LNCaP clone FGC (cell line): ENCODE data around the gene TAF8.

Source experiments
- DNase-seq: peaks from one replicate; pipeline ENCODE4 v3.0.0-alpha.2; 2011; ENCODE audit warnings: low read depth
- H3K4me3 ChIP-seq: 2 replicates; pipeline ENCODE4 v1.5.1; 2011; ENCODE audit warnings: mild to moderate bottlenecking, low read depth, low read length, control low read depth
- TF ChIP-seq, protein P1 (sequence below): IDR thresholded peaks from 2 replicates; pipeline ENCODE4 v1.5.1; 2012; ENCODE audit warnings: mild to moderate bottlenecking; ENCODE audit not compliant: control insufficient read depth, insufficient read depth; ENCODE audit errors: extremely low read depth

Gene TAF8

DNA sequence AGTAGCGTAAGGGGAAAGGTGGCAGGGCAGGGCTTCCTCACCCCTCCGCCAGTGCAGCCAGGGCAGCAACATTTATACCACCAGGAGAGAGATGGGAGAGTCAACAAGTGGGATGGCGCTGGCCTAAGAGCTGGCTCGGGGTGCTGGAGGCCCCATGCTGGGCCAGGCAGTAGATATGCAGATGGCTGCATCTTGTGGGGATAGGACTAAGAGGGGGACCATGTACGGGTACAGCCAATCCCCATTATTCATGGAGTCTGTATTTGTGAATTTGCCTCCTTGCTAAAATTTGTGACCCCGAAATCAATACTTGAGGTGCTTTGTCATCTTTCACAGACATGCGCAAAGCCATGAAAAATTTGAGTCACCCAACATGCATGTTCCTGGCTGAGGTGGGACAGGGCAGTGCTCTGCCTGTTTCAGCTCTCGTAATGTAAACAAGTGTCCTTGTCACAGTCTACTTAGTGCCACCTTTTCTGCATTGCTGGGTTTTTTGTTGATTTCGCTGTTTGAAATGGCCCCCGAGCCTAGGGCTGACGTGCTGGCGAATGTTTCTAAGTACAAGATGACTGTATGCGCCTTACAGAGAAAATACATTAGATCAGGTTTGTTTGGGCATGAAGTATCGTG lies 27.5 kb upstream of the TAF8 start:
- TF ChIP-seq, protein P1, sequence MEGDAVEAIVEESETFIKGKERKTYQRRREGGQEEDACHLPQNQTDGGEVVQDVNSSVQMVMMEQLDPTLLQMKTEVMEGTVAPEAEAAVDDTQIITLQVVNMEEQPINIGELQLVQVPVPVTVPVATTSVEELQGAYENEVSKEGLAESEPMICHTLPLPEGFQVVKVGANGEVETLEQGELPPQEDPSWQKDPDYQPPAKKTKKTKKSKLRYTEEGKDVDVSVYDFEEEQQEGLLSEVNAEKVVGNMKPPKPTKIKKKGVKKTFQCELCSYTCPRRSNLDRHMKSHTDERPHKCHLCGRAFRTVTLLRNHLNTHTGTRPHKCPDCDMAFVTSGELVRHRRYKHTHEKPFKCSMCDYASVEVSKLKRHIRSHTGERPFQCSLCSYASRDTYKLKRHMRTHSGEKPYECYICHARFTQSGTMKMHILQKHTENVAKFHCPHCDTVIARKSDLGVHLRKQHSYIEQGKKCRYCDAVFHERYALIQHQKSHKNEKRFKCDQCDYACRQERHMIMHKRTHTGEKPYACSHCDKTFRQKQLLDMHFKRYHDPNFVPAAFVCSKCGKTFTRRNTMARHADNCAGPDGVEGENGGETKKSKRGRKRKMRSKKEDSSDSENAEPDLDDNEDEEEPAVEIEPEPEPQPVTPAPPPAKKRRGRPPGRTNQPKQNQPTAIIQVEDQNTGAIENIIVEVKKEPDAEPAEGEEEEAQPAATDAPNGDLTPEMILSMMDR = no peak
- H3K4me3 ChIP-seq = no peak overlapping the region
- DNase-seq = no peak

DNA sequence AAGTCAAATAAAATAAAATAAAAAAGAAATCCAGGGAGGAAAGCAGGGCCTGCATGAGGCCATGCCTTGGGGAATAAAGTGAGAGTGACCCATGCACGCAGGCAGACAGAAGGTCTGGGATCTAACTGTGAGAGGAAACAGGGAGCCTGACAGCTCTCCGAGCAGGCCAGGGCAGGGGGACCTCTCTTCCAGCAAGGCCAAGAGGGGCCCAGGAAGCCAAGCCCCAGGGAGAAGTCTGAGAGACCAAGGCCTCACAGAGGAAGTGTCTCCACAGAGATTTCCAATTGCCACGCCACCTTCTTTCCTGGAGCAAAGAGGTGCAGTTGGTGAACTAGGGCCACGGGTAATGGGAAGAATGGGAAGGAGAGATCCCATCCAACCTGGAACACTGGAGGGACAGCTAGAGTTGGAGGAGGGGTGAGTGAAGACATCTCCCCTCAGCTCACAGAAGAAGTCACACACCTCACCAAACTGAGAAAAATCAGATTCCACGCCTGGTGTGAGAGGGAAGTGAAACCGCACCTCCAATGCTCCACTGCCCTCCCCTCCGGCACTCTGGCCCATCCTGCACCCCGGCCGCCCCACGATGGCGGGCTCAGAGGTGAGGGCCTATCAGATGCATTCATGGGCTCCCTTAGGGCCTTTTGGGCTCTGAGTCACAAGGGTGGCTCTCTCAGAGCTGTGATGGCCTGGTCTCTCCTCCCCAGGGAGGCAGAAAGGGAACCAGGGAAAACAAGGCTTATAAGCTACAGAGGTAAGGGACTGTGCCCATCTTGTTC lies 25.1 kb upstream of the TAF8 start:
- DNase-seq = no peak
- TF ChIP-seq, protein P1 = no peak
- no peak overlapping the region for H3K4me3 ChIP-seq

DNA sequence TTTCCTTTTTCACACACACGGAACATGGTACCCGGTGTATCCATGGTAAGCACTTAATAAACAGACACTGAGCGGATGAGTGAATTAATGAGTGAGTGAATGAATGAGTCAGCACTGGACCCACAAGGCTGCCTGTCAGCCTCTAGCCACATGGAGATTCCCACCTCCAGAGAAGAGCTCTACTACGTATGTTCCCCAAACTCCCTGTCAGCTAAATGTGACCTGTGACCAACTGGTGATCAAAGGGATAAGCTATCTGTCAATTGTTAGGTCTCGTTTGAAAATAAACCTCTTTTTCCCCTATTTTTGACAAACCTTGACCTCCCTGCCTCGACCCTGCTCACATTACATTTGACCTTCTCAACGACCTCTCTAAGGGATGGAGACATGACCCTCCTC lies 24.5 kb upstream of the TAF8 start:
- no peak for DNase-seq
- TF ChIP-seq, protein P1 = no peak
- H3K4me3 ChIP-seq = no peak overlapping the region

DNA sequence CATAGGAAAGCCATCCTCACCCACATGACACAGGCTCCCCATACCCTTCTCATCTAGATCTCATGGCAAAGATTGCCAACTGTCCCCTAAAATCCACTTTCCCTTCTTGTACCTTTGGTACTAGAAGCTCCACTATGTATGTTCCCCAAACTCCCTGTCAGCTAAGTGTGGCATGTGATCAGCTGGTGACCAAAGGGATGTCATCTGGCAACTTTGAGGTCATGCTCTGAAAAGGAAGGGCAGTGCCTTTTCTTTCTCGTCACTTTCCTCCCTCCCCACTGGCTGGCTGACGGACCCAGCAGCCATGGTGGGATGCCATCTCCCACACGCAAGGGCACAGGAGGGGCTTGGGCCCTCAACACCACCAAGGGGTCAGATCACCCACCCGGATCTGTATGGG lies 23.8 kb upstream of the TAF8 start:
- TF ChIP-seq, protein P1 = no peak
- no peak for DNase-seq
- no peak overlapping the region for H3K4me3 ChIP-seq

DNA sequence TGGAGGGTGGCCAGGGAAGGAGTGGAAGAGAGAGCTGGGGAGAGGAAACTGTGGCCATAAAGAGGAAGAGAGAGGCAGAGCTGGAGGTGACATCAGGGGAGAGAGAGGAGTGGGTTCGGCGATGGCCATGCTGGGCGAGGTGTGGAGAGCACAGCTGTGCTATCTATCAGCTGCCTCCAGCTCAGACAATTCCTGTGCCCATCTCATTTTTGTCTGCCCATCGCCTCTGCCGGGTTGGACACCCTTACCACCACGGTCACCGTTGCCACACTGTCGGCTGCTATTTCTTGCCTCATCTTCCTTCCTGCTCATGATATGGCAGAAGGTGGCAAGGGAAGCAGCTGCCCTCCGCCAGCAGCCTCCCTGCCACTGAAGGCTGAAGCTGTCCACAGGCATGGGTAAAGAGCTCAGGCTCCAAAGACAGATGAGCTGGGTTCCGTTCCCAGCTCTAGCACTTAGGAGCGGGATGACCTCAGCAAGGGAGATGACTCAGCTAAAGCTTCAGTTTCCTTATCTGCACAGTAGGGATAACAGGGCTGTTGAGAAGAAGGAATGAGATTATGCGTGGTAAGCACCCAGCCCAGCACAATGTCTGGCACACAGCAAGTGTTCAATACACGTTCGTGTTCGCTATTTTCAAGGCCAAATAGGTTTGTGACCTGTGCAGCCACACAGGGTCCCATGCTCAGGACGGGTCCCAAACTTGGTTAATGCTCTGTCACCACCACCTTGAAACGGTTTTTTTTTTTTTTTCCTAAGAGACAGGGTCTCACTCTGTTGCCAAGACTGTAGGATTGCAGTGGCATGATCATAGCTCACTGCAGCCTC lies 21.9 kb upstream of the TAF8 start:
- no peak for DNase-seq
- H3K4me3 ChIP-seq = no peak overlapping the region
- TF ChIP-seq, protein P1 = no peak

DNA sequence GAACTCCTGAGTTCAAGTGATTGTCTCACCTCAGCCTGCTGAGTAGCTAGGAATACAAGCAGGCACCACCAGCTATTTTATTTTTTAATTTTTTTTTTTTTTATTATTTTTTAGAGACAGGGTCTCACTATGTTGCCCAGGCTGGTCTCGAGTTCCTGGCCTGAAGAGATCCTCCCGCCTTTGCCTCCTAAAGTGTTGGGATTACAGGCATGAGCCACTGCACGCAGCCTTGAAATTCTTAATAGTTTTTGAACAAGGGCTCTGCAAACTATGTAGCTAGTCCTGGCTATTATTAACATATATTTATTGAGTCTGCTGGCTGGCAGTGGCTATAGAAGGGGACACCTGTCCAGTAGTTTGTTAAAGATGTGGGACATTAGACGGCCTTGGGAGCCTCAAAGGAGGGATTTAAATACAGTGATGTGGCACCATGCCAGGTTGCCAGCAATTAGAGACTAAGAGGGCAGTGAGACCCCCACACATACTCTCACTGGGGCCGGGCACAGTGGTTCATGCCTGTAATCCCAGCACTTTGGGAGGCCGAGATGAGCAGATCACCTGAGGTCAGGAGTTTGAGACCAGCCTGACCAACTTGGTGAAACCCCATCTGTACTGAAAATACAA lies 21.1 kb upstream of the TAF8 start:
- no peak for DNase-seq
- H3K4me3 ChIP-seq = no peak overlapping the region

More for the DNA sequence above, 21.1 kb upstream of the TAF8 start:
- TF ChIP-seq, protein P1 = no peak
